ENCODE results near the gene ENTR1.

The ENTR1 gene

DNA sequence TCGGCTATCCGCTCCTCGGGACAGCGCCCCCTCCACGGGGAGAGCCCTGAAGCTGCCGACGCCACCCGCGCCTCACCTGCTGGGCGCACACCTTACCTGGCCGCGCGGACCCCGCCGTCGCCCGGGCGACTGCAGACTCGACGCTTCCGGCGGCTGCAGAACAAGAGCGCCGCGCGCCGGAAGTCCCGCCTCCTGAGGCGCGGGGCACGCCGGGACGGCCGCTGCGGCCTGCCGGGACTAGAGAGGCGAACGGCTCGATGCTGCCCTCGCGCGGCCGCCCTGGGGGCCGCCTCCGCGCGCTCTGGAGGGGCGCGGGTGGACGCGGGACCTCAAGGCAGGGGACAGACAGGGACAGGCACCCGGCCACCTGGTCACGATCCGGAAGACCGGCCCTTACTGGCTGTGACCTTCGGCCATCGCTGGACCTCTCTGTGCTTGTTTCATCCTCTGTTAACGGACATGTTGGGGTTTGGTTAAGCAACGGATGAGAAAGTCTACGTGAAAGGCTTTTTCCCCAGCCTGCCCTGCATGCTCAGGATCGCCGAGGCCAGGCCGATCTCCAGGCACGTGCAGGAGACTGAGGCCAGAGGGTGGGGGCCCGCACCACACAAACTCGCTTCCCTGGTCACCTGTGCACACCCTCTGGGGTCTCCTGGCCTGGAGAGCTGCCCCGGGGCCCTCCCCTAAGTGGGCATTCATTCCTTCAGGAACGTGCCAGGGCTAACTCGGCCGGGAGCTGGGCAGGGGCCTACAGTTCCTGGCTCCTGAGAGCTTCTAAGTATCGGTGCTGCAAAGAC, 10.2 kb downstream of the ENTR1 start, which contains the start of gene SNAPC4 (continued):
- TF ChIP-seq, protein P1, sequence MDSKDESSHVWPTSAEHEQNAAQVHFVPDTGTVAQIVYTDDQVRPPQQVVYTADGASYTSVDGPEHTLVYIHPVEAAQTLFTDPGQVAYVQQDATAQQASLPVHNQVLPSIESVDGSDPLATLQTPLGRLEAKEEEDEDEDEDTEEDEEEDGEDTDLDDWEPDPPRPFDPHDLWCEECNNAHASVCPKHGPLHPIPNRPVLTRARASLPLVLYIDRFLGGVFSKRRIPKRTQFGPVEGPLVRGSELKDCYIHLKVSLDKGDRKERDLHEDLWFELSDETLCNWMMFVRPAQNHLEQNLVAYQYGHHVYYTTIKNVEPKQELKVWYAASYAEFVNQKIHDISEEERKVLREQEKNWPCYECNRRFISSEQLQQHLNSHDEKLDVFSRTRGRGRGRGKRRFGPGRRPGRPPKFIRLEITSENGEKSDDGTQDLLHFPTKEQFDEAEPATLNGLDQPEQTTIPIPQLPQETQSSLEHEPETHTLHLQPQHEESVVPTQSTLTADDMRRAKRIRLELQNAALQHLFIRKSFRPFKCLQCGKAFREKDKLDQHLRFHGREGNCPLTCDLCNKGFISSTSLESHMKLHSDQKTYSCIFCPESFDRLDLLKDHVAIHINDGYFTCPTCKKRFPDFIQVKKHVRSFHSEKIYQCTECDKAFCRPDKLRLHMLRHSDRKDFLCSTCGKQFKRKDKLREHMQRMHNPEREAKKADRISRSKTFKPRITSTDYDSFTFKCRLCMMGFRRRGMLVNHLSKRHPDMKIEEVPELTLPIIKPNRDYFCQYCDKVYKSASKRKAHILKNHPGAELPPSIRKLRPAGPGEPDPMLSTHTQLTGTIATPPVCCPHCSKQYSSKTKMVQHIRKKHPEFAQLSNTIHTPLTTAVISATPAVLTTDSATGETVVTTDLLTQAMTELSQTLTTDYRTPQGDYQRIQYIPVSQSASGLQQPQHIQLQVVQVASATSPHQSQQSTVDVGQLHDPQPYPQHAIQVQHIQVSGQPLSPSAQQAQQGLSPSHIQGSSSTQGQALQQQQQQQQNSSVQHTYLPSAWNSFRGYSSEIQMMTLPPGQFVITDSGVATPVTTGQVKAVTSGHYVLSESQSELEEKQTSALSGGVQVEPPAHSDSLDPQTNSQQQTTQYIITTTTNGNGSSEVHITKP (tag by site-specific recombination; IDR thresholded peaks at IDR 0.05): no peak
- TF ChIP-seq KLF7 (tag by site-specific recombination; IDR thresholded peaks at IDR 0.05; ENCODE audit: borderline replicate concordance) (no peak), ZNF133 (tag by site-specific recombination; IDR thresholded peaks at IDR 0.05) (no peak), ZNF155 (tag by site-specific recombination; IDR thresholded peaks at IDR 0.05) (no peak), ZNF266 (tag by site-specific recombination; IDR thresholded peaks at IDR 0.05; ENCODE audit: low read depth) (no peak), ZNF24 (tag by site-specific recombination; IDR thresholded peaks at IDR 0.05) (peak; percentile 34; the same call in 1 of the 2 replicates), ZBTB48 (tag by site-specific recombination; IDR thresholded peaks at IDR 0.05) (no peak; the same call in 1 of the 2 replicates), ZNF37A (tag by site-specific recombination; IDR thresholded peaks at IDR 0.05) (no peak), PRDM4 (tag by site-specific recombination; IDR thresholded peaks at IDR 0.05) (no peak), ZNF391 (tag by site-specific recombination; IDR thresholded peaks at IDR 0.05; ENCODE audit: borderline replicate concordance, low read depth) (no peak), ZEB2 (tag by site-specific recombination; IDR thresholded peaks at IDR 0.05) (peak; percentile 43; the same call in 1 of the 2 replicates), ZNF837 (tag by site-specific recombination; IDR thresholded peaks at IDR 0.05) (no peak), KLF9 (tag by site-specific recombination; IDR thresholded peaks at IDR 0.05; ENCODE audit: low read depth) (peak; percentile 15; the same call in 1 of the 2 replicates), ZNF692 (tag by site-specific recombination; IDR thresholded peaks at IDR 0.05) (0 out of 2 replicates have a peak, but pooled peaks have one; percentile 32), ZNF335 (tag by site-specific recombination; conservative IDR thresholded peaks at IDR 0.05) (peak; percentile 65), ZNF280C (tag by site-specific recombination; IDR thresholded peaks at IDR 0.05) (no peak)
- TF ChIP-seq, protein P2, sequence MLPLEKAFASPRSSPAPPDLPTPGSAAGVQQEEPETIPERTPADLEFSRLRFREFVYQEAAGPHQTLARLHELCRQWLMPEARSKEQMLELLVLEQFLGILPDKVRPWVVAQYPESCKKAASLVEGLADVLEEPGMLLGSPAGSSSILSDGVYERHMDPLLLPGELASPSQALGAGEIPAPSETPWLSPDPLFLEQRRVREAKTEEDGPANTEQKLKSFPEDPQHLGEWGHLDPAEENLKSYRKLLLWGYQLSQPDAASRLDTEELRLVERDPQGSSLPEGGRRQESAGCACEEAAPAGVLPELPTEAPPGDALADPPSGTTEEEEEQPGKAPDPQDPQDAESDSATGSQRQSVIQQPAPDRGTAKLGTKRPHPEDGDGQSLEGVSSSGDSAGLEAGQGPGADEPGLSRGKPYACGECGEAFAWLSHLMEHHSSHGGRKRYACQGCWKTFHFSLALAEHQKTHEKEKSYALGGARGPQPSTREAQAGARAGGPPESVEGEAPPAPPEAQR (tag by site-specific recombination; IDR thresholded peaks at IDR 0.05): no peak
- TF ChIP-seq, protein P3, sequence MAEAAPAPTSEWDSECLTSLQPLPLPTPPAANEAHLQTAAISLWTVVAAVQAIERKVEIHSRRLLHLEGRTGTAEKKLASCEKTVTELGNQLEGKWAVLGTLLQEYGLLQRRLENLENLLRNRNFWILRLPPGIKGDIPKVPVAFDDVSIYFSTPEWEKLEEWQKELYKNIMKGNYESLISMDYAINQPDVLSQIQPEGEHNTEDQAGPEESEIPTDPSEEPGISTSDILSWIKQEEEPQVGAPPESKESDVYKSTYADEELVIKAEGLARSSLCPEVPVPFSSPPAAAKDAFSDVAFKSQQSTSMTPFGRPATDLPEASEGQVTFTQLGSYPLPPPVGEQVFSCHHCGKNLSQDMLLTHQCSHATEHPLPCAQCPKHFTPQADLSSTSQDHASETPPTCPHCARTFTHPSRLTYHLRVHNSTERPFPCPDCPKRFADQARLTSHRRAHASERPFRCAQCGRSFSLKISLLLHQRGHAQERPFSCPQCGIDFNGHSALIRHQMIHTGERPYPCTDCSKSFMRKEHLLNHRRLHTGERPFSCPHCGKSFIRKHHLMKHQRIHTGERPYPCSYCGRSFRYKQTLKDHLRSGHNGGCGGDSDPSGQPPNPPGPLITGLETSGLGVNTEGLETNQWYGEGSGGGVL (tag by site-specific recombination; IDR thresholded peaks at IDR 0.05): no peak
- TF ChIP-seq, protein P4, sequence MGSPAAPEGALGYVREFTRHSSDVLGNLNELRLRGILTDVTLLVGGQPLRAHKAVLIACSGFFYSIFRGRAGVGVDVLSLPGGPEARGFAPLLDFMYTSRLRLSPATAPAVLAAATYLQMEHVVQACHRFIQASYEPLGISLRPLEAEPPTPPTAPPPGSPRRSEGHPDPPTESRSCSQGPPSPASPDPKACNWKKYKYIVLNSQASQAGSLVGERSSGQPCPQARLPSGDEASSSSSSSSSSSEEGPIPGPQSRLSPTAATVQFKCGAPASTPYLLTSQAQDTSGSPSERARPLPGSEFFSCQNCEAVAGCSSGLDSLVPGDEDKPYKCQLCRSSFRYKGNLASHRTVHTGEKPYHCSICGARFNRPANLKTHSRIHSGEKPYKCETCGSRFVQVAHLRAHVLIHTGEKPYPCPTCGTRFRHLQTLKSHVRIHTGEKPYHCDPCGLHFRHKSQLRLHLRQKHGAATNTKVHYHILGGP (tag by site-specific recombination; IDR thresholded peaks at IDR 0.05): no peak
- TF ChIP-seq, protein P5, sequence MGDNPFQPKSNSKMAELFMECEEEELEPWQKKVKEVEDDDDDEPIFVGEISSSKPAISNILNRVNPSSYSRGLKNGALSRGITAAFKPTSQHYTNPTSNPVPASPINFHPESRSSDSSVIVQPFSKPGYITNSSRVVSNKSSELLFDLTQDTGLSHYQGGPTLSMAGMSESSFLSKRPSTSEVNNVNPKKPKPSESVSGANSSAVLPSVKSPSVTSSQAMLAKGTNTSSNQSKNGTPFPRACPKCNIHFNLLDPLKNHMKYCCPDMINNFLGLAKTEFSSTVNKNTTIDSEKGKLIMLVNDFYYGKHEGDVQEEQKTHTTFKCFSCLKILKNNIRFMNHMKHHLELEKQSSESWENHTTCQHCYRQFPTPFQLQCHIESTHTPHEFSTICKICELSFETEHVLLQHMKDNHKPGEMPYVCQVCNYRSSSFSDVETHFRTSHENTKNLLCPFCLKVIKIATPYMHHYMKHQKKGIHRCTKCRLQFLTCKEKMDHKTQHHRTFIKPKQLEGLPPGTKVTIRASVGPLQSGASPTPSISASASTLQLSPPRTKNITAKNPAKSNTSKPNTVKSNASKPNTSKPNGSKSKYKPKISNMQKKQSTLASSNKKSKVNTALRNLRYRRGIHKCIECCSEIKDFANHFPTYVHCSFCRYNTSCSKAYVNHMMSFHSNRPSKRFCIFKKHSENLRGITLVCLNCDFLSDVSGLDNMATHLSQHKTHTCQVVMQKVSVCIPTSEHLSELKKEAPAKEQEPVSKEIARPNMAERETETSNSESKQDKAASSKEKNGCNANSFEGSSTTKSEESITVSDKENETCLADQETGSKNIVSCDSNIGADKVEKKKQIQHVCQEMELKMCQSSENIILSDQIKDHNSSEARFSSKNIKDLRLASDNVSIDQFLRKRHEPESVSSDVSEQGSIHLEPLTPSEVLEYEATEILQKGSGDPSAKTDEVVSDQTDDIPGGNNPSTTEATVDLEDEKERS (tag by site-specific recombination; IDR thresholded peaks at IDR 0.05): no peak

All from HEK293 (cell line).